K562 (cell line): Measurements from ENCODE around the gene FAM174C. TPM values are rescaled to one million over a fixed set of nuclear protein-coding genes. Genes with fewer than 3 reads are reported as not detected.

Experiments
- CHD7 ChIP-seq: fragments of 200-600 bp; sonication (generic); IDR thresholded peaks from one replicate; pipeline ENCODE4 v1.6.1; 2012; ENCODE audit warnings: mild to moderate bottlenecking, low read depth, low read length, inconsistent platforms
- KDM4B ChIP-seq, 2 experiments: fragments of 450-650 bp in 1 of 2; sonication (generic) in 1 of 2; IDR thresholded peaks; 2 replicates each; pipeline ENCODE4 v1.6.1; 2016 to 2017; ENCODE audit warnings: borderline replicate concordance in 2 of 2, antibody characterized with exemption in 1 of 2, low read depth in 1 of 2, mild to moderate bottlenecking in 1 of 2
- KLF10 ChIP-seq: fragments of 250-450 bp; sonication (Bioruptor Pico); IDR thresholded peaks from 2 replicates; pipeline ENCODE4 v1.6.1; 2021; ENCODE audit warnings: matching md5 sums
- MCM2 ChIP-seq: fragments of 450-650 bp; IDR thresholded peaks from 2 replicates; pipeline ENCODE4 v1.6.1; 2017; ENCODE audit warnings: low read depth, mild to moderate bottlenecking
- MTA1 ChIP-seq: fragments of 450-650 bp; IDR thresholded peaks from 2 replicates; pipeline ENCODE4 v1.6.1; 2017; ENCODE audit warnings: borderline replicate concordance
- MTA2 ChIP-seq: fragments of 450-650 bp; IDR thresholded peaks from 2 replicates; pipeline ENCODE4 v1.6.1; 2016; ENCODE audit warnings: low read depth
- PHF21A ChIP-seq: fragments of 450-650 bp; IDR thresholded peaks from 2 replicates; pipeline ENCODE4 v1.6.1; 2017; ENCODE audit warnings: low read depth, borderline replicate concordance
- PTRF ChIP-seq: fragments of 450-650 bp; IDR thresholded peaks from 2 replicates; pipeline ENCODE4 v1.6.1; 2016; ENCODE audit warnings: mild to moderate bottlenecking, missing genetic modification characterization, missing compliant biosample characterization
- PURB ChIP-seq: sonication (generic); formaldehyde crosslinking; IDR thresholded peaks from 2 replicates; pipeline ENCODE4 v1.9.0; 2021; ENCODE audit warnings: low read depth, mild to moderate bottlenecking, missing genetic modification reagents
- TEAD4 ChIP-seq, 2 experiments: sonication (generic) in 1 of 2; formaldehyde crosslinking in 1 of 2; IDR thresholded peaks; 2 replicates each; pipeline versions ENCODE4 v1.6.1 to v1.8.0; 2012 to 2022; ENCODE audit warnings: borderline replicate concordance in 1 of 2, inconsistent platforms in 1 of 2, low read length in 1 of 2, mild to moderate bottlenecking in 1 of 2, missing genetic modification reagents in 1 of 2
- ZHX1 ChIP-seq: fragments of 150-350 bp; conservative IDR thresholded peaks from 2 replicates; pipeline ENCODE4 v1.6.1; 2014; ENCODE audit warnings: low read length
- polyA plus RNA-seq, 8 experiments: library from polyadenylated mRNA; depleted of rRNA in 4 of 8; stranded (reverse) in 5 of 8; unstranded in 3 of 8; fragments of >200 nt; fragmentation: Nextera tagmentation in 2 of 8; fragmentation: Illumina TruSeq in 1 of 8; extraction: Ambion mirVana in 2 of 8; extraction: Trizol in 1 of 8; gene quantifications; 2 replicates each; pipeline versions ENCODE4 v1.2.1 to v1.2.3, GENCODE V29; 2011 to 2014; ENCODE audit warnings: inconsistent platforms in 1 of 8, missing spikeins in 1 of 8
- total RNA-seq, 7 experiments: library from RNA; depleted of rRNA in 6 of 7; stranded (reverse); fragments of >200 nt in 6 of 7; fragmentation: Illumina TruSeq in 2 of 7; extraction: Trizol in 2 of 7; gene quantifications; 2 replicates each; pipeline versions ENCODE4 v1.2.1 to v1.2.3, GENCODE V29; 2011 to 2021; ENCODE audit warnings: low replicate concordance in 1 of 7
- TF ChIP-seq, protein P1 (sequence below): IDR thresholded peaks from 2 replicates; pipeline ENCODE4 v1.6.1; 2016; ENCODE audit warnings: missing genetic modification characterization, missing compliant biosample characterization

Gene FAM174C
- total and polyA plus RNA-seq, 9 of the 15 experiments (the other 6 are each of a cell fraction or from before 2014, with no cell fraction given), result 0.66 to 89.6 (median 20.3) TPM

GRCh38 chr19:1248139-1248785 lies 27.1 kb upstream of the FAM174C start, which contains the start of gene MIDN (continued):
- TF ChIP-seq CHD7 (no peak), PURB (CRISPR knock-in tag) (no peak), KLF10 (CRISPR knock-in tag) (no peak), TEAD4 (IDR thresholded peaks at IDR 0.05; ENCODE audit: low read length) (no peak), TEAD4 (CRISPR knock-in tag; IDR thresholded peaks at IDR 0.05; ENCODE audit: borderline replicate concordance) (no peak), MCM2 (no peak), KDM4B (IDR thresholded peaks at IDR 0.05; ENCODE audit: borderline replicate concordance in 2 of 2, low read depth in 1 of 2) (no peak), MTA2 (no peak), PHF21A (no peak), ZHX1 (no peak), MTA1 (peak; percentile 22; the same call in 1 of the 2 replicates), PTRF (tag) (no peak)
- TF ChIP-seq, protein P1, sequence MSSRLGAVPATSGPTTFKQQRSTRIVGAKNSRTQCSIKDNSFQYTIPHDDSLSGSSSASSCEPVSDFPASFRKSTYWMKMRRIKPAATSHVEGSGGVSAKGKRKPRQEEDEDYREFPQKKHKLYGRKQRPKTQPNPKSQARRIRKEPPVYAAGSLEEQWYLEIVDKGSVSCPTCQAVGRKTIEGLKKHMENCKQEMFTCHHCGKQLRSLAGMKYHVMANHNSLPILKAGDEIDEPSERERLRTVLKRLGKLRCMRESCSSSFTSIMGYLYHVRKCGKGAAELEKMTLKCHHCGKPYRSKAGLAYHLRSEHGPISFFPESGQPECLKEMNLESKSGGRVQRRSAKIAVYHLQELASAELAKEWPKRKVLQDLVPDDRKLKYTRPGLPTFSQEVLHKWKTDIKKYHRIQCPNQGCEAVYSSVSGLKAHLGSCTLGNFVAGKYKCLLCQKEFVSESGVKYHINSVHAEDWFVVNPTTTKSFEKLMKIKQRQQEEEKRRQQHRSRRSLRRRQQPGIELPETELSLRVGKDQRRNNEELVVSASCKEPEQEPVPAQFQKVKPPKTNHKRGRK (tag), result no peak
